GM12878 (cell line): ENCODE data around the gene NIPSNAP3A.

Experiments used
- CREM ChIP-seq: IDR thresholded peaks from 2 replicates; pipeline ENCODE4 v1.6.1; 2014; ENCODE audit warnings: antibody characterized with exemption, low read depth
- EZH2 ChIP-seq: IDR thresholded peaks from 2 replicates; pipeline ENCODE4 v1.6.1; 2012; ENCODE audit warnings: low read depth, mild to moderate bottlenecking, control low read depth, inconsistent platforms, low read length, borderline replicate concordance; ENCODE audit not compliant: control insufficient read depth
- IKZF1 ChIP-seq: fragments of 450-650 bp; conservative IDR thresholded peaks from 2 replicates; pipeline ENCODE4 v1.6.1; 2017; ENCODE audit warnings: antibody characterized with exemption, mild to moderate bottlenecking
- PAX5 ChIP-seq: IDR thresholded peaks from 2 replicates; pipeline ENCODE4 v1.6.1; 2011; ENCODE audit warnings: low read depth, low read length, borderline replicate concordance
- TF ChIP-seq, protein P1 (sequence below): IDR thresholded peaks from 2 replicates; pipeline ENCODE4 v1.6.1; 2011; ENCODE audit warnings: low read depth, low read length, improper control_type of control experiment, borderline replicate concordance
- TF ChIP-seq, protein P2 (sequence below): fragments of 450-650 bp; IDR thresholded peaks from 2 replicates; pipeline ENCODE4 v1.6.1; 2016; ENCODE audit warnings: mild to moderate bottlenecking, moderate library complexity, borderline replicate concordance

DNA sequence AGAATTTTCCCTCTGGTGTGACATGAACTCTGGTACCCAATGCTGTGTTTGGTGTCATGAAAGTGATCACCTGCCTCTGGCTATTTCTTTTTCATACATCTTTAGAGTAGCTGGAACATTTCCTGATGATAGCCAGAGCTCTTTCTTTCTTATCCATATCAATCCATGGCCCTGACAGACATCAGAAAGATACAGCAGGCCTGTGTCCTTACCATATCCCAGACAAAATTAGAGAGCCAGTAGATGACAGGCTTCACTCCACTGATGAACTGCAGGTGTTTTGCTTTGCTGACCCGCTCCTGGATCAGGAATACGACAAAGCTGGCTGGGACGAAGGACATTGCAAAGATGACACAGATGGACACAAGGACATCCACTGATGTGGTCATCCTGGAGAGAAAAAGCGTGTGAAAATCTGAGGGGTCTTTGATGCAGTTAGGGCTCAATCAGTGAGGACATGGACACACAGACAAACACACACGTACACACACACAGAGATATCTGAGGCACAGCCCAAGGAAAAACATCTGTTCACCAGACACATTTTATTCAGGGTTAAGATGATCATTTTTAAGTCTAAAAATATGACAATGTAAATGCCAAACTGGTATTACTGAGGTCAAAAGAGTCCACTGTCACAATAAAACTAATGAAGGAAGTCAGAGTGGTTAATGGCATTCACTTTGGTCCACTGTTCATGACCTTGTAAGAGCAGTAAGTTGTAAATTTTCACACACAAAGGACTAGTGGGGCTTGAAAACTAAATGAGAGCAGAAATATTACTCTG is 50.9 kb downstream of the NIPSNAP3A start:
- TF ChIP-seq IKZF1 (no peak), PAX5 (no peak), CREM (no peak), EZH2 (no peak)
- TF ChIP-seq, protein P1, sequence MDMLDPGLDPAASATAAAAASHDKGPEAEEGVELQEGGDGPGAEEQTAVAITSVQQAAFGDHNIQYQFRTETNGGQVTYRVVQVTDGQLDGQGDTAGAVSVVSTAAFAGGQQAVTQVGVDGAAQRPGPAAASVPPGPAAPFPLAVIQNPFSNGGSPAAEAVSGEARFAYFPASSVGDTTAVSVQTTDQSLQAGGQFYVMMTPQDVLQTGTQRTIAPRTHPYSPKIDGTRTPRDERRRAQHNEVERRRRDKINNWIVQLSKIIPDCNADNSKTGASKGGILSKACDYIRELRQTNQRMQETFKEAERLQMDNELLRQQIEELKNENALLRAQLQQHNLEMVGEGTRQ = no peak
- TF ChIP-seq, protein P2, sequence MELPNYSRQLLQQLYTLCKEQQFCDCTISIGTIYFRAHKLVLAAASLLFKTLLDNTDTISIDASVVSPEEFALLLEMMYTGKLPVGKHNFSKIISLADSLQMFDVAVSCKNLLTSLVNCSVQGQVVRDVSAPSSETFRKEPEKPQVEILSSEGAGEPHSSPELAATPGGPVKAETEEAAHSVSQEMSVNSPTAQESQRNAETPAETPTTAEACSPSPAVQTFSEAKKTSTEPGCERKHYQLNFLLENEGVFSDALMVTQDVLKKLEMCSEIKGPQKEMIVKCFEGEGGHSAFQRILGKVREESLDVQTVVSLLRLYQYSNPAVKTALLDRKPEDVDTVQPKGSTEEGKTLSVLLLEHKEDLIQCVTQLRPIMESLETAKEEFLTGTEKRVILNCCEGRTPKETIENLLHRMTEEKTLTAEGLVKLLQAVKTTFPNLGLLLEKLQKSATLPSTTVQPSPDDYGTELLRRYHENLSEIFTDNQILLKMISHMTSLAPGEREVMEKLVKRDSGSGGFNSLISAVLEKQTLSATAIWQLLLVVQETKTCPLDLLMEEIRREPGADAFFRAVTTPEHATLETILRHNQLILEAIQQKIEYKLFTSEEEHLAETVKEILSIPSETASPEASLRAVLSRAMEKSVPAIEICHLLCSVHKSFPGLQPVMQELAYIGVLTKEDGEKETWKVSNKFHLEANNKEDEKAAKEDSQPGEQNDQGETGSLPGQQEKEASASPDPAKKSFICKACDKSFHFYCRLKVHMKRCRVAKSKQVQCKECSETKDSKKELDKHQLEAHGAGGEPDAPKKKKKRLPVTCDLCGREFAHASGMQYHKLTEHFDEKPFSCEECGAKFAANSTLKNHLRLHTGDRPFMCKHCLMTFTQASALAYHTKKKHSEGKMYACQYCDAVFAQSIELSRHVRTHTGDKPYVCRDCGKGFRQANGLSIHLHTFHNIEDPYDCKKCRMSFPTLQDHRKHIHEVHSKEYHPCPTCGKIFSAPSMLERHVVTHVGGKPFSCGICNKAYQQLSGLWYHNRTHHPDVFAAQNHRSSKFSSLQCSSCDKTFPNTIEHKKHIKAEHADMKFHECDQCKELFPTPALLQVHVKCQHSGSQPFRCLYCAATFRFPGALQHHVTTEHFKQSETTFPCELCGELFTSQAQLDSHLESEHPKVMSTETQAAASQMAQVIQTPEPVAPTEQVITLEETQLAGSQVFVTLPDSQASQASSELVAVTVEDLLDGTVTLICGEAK = no peak
